ENCODE results near the gene CDCA3.

DNA sequence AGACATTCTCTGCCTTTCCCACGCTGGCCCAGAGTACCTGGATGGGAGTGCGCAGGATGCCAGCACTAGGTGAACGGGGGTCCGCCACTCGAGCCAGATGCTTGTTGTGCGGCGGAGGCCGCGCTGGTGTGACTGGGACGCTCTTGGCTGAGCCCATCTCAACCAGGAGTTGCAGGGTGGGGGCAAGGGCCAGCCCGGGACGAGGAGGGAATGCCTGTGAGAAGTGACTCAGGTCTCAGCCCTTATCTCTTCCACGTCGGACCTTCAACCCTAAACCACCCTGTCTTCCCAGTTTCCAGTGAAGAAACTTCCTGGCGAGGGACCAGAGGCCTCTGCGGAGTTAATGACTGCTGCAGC, 312 bp downstream of the CDCA3 start:
- no peak for TF ChIP-seq RELA (CRISPR knock-in tag; IDR thresholded peaks at IDR 0.05; ENCODE audit: borderline replicate concordance)
- TF ChIP-seq, protein P1, sequence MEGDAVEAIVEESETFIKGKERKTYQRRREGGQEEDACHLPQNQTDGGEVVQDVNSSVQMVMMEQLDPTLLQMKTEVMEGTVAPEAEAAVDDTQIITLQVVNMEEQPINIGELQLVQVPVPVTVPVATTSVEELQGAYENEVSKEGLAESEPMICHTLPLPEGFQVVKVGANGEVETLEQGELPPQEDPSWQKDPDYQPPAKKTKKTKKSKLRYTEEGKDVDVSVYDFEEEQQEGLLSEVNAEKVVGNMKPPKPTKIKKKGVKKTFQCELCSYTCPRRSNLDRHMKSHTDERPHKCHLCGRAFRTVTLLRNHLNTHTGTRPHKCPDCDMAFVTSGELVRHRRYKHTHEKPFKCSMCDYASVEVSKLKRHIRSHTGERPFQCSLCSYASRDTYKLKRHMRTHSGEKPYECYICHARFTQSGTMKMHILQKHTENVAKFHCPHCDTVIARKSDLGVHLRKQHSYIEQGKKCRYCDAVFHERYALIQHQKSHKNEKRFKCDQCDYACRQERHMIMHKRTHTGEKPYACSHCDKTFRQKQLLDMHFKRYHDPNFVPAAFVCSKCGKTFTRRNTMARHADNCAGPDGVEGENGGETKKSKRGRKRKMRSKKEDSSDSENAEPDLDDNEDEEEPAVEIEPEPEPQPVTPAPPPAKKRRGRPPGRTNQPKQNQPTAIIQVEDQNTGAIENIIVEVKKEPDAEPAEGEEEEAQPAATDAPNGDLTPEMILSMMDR (IDR thresholded peaks at IDR 0.05) = no peak
